Subcutaneous abdominal adipose tissue (tissue), 5 donors: ENCODE results near the gene ZCCHC24.

Experiments
- H3K27ac ChIP-seq: one replicate; pipeline ENCODE4 v1.7.0; 2013; ENCODE audit warnings: low read depth, mild to moderate bottlenecking, inconsistent platforms, low read length, moderate library complexity
- H3K27me3 ChIP-seq, 5 donors: one replicate each; pipeline ENCODE4 v1.7.0; 2013; ENCODE audit warnings: low read length in 5 of 5, inconsistent platforms in 1 of 5; ENCODE audit not compliant: control insufficient read depth in 5 of 5, insufficient read depth in 4 of 5
- H3K36me3 ChIP-seq, 5 donors: one replicate each; pipeline ENCODE4 v1.7.0; 2013; ENCODE audit warnings: low read length in 5 of 5; ENCODE audit not compliant: control insufficient read depth in 5 of 5, insufficient read depth in 5 of 5
- H3K4me1 ChIP-seq, 5 donors: one replicate each; pipeline ENCODE4 v1.7.0; 2013; ENCODE audit warnings: low read length in 5 of 5, mild to moderate bottlenecking in 3 of 5, moderate library complexity in 1 of 5; ENCODE audit not compliant: control insufficient read depth in 5 of 5, insufficient read depth in 5 of 5
- H3K4me3 ChIP-seq, 5 donors: one replicate each; pipeline ENCODE4 v1.7.0; 2013; ENCODE audit warnings: low read length in 5 of 5, low read depth in 1 of 5
- H3K9ac ChIP-seq, 5 donors: one replicate each; pipeline ENCODE4 v1.7.0; 2013; ENCODE audit warnings: low read length in 5 of 5, mild to moderate bottlenecking in 4 of 5, moderate library complexity in 3 of 5
- H3K9me3 ChIP-seq, 5 donors: one replicate each; pipeline ENCODE4 v1.7.0; 2013; ENCODE audit warnings: low read length in 5 of 5; ENCODE audit not compliant: control insufficient read depth in 5 of 5
- donor health status: healthy.
- donor health status: healthy.
- donor health status: healthy.
- donor health status: healthy.
- donor health status: healthy.

Gene ZCCHC24

GRCh38 chr10:79401015-79401921, 44.2 kb downstream of the ZCCHC24 start:
- Histone ChIP-seq H3K9me3 (no peaks in the 10 kb centered on the region), H3K36me3 (peaks cover 0 to 19% (median 5%) of the 10 kb centered on the region in 5 donors), H3K27ac (peak overlapping the region; percentile 98), H3K4me1 (peaks cover 0 to 99% (median 68%) of the 10 kb centered on the region in 5 donors), H3K27me3 (no peaks in the 10 kb centered on the region), H3K4me3 (no peak overlapping the region), H3K9ac (peak overlapping the region in 2 of 5 donors; percentile 62 to 63)

- H3K9ac ChIP-seq, result peak overlapping the region in 3 of 5 donors; percentile 9 to 66 (median 60)
These were observed 45.0 kb downstream of the ZCCHC24 start for GRCh38 chr10:79400146-79401004.

GRCh38 chr10:79399223-79399831, 46.1 kb downstream of the ZCCHC24 start:
- Histone ChIP-seq H3K4me3 (peak overlapping the region in 4 of 5 donors; percentile 11 to 31 (median 27)), H3K9ac (peak overlapping the region; percentile 42 to 92 (median 71)), H3K4me1 (peaks cover 6 to 86% (median 51%) of the 10 kb centered on the region in 5 donors)

More at GRCh38 chr10:79400146-79401004, 45.0 kb downstream of the ZCCHC24 start:
- Histone ChIP-seq H3K27me3 (no peaks in the 10 kb centered on the region), H3K4me3 (no peak overlapping the region), H3K27ac (peak overlapping the region; percentile 98), H3K4me1 (peaks cover 0 to 91% (median 59%) of the 10 kb centered on the region in 5 donors), H3K36me3 (peaks cover 0 to 20% (median 5%) of the 10 kb centered on the region in 5 donors), H3K9me3 (no peaks in the 10 kb centered on the region)

GRCh38 chr10:79398642-79399041, 46.8 kb downstream of the ZCCHC24 start:
- H3K27ac ChIP-seq, result peak overlapping the region; percentile 98
- H3K9me3 ChIP-seq, result no peaks in the 10 kb centered on the region
- no peaks in the 10 kb centered on the region for H3K27me3 ChIP-seq
- H3K9ac ChIP-seq, result peak overlapping the region; percentile 26 to 92 (median 53)
- H3K4me3 ChIP-seq, result peak overlapping the region in 1 of 5 donors; percentile 41
- peaks cover 0 to 29% (median 14%) of the 10 kb centered on the region in 5 donors for H3K36me3 ChIP-seq
- peaks cover 9 to 80% (median 51%) of the 10 kb centered on the region in 5 donors for H3K4me1 ChIP-seq

More at GRCh38 chr10:79399223-79399831, 46.1 kb downstream of the ZCCHC24 start:
- Histone ChIP-seq H3K9me3 (no peaks in the 10 kb centered on the region), H3K36me3 (peaks cover 0 to 22% (median 7%) of the 10 kb centered on the region in 5 donors), H3K27me3 (no peaks in the 10 kb centered on the region), H3K27ac (peak overlapping the region; percentile 98)

GRCh38 chr10:79397575-79398303, 47.7 kb downstream of the ZCCHC24 start:
- H3K4me1 ChIP-seq, result peaks cover 11 to 71% (median 46%) of the 10 kb centered on the region in 5 donors

GRCh38 chr10:79397051-79397450, 48.4 kb downstream of the ZCCHC24 start:
- Histone ChIP-seq H3K4me3 (no peak overlapping the region), H3K9ac (peak overlapping the region in 3 of 5 donors; percentile 10 to 42 (median 19)), H3K27ac (peak overlapping the region; percentile 98), H3K27me3 (no peaks in the 10 kb centered on the region), H3K4me1 (peaks cover 18 to 68% (median 45%) of the 10 kb centered on the region in 5 donors), H3K9me3 (no peaks in the 10 kb centered on the region), H3K36me3 (peaks cover 0 to 34% (median 26%) of the 10 kb centered on the region in 5 donors)

More at GRCh38 chr10:79397575-79398303, 47.7 kb downstream of the ZCCHC24 start:
- H3K9ac ChIP-seq, result peak overlapping the region in 3 of 5 donors; percentile 37 to 92 (median 53)
- H3K4me3 ChIP-seq, result no peak overlapping the region
- H3K36me3 ChIP-seq, result peaks cover 0 to 34% (median 22%) of the 10 kb centered on the region in 5 donors
- H3K27ac ChIP-seq, result peak overlapping the region; percentile 98
- H3K9me3 ChIP-seq, result no peaks in the 10 kb centered on the region
- H3K27me3 ChIP-seq, result no peaks in the 10 kb centered on the region

GRCh38 chr10:79396520-79396919, 48.9 kb downstream of the ZCCHC24 start:
- Histone ChIP-seq H3K4me3 (no peak overlapping the region), H3K27ac (peak overlapping the region; percentile 98), H3K4me1 (peaks cover 23 to 68% (median 41%) of the 10 kb centered on the region in 5 donors), H3K27me3 (no peaks in the 10 kb centered on the region), H3K9me3 (no peaks in the 10 kb centered on the region), H3K9ac (no peak overlapping the region), H3K36me3 (peaks cover 0 to 36% (median 28%) of the 10 kb centered on the region in 5 donors)

GRCh38 chr10:79394664-79395063, 50.8 kb downstream of the ZCCHC24 start:
- Histone ChIP-seq H3K4me3 (no peak overlapping the region), H3K27me3 (no peaks in the 10 kb centered on the region), H3K4me1 (peaks cover 23 to 62% (median 37%) of the 10 kb centered on the region in 5 donors), H3K36me3 (peaks cover 0 to 51% (median 39%) of the 10 kb centered on the region in 5 donors), H3K9me3 (no peaks in the 10 kb centered on the region), H3K27ac (no peak overlapping the region), H3K9ac (no peak overlapping the region)
